Measurements from ENCODE around the gene KIAA1755. TPM values are rescaled to one million over a fixed set of nuclear protein-coding genes. Genes with fewer than 3 reads are reported as not detected.

Gene KIAA1755
- polyA plus RNA-seq, 1 experiment: 2.9 TPM

DNA sequence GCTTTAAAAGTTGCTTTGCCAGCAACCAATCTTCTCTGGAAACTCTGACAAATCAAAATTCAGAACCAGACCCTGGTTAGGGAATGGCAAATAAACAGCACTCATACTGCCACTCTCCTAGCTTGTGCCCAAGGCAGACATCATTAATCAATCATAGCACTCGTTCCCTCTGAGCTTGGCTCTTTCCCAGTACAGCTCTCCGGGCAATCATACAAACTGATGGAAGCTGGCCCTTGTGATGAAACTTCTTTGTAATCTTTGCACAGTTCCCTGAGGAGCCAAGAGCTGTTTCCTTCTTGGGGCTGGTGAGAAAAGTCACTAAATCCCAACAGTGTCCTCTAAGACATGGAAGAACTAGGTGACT, 34.7 kb downstream of the KIAA1755 start:
- H3K9me3 ChIP-seq (ENCODE audit: control insufficient read depth, insufficient read depth, low read length): peaks cover 7% of the 10 kb centered on the region; the same call in 1 of the 2 replicates
- ChIA-PET CTCF (interaction anchor here (0.8 to 11.5 kb wide), 7 partner anchors 94 to 661 kb away, joined by 3 to 459 read pairs (median 10); no protein-coding TSS in a partner anchor), POLR2A (interaction anchor here (0.9 kb wide), 1 partner anchor 8 kb away, joined by 3 read pairs; no protein-coding TSS in a partner anchor)
- H3K27me3 ChIP-seq (ENCODE audit: control insufficient read depth, insufficient read depth, low read length): no peaks in the 10 kb centered on the region
- no peak overlapping the region for H3K27ac ChIP-seq (ENCODE audit: low read depth, low read length)
- no peak overlapping the region for H3K4me3 ChIP-seq (ENCODE audit: low read depth, low read length)
- DNase-seq (ENCODE audit: low read depth, low spot score): no peak
- TF ChIP-seq CTCF (IDR thresholded peaks at IDR 0.05; ENCODE audit: low read depth, low read length): no peak

GRCh38 chr20:38225240-38225899, 35.2 kb downstream of the KIAA1755 start:
- no peak overlapping the region for H3K4me3 ChIP-seq (ENCODE audit: low read depth, low read length)
- no peaks in the 10 kb centered on the region for H3K27me3 ChIP-seq (ENCODE audit: control insufficient read depth, insufficient read depth, low read length)
- POLR2A ChIA-PET: interaction anchor here (0.9 kb wide), 1 partner anchor 8 kb away, joined by 3 read pairs; no protein-coding TSS in a partner anchor
- CTCF ChIA-PET: interaction anchor here (0.8 to 11.5 kb wide), 6 partner anchors 94 to 660 kb away, joined by 3 to 459 read pairs (median 10); no protein-coding TSS in a partner anchor
- DNase-seq (ENCODE audit: low read depth, low spot score): no peak
- no peak overlapping the region for H3K27ac ChIP-seq (ENCODE audit: low read depth, low read length)
- TF ChIP-seq CTCF (IDR thresholded peaks at IDR 0.05; ENCODE audit: low read depth, low read length): no peak
- peaks cover 7% of the 10 kb centered on the region; the same call in 1 of the 2 replicates for H3K9me3 ChIP-seq (ENCODE audit: control insufficient read depth, insufficient read depth, low read length)

GRCh38 chr20:38224531-38224930, 36.0 kb downstream of the KIAA1755 start:
- CTCF ChIA-PET: interaction anchor here (0.8 to 11.5 kb wide), 11 partner anchors 14 to 660 kb away, joined by 3 to 459 read pairs (median 3); no protein-coding TSS in a partner anchor
- Histone ChIP-seq H3K27ac (ENCODE audit: low read depth, low read length) (no peak overlapping the region), H3K4me3 (ENCODE audit: low read depth, low read length) (no peak overlapping the region), H3K9me3 (ENCODE audit: control insufficient read depth, insufficient read depth, low read length) (peaks cover 7% of the 10 kb centered on the region; the same call in 1 of the 2 replicates), H3K27me3 (ENCODE audit: control insufficient read depth, insufficient read depth, low read length) (no peaks in the 10 kb centered on the region)
- DNase-seq (ENCODE audit: low read depth, low spot score): no peak
- POLR2A ChIA-PET: no interaction called here
- TF ChIP-seq CTCF (IDR thresholded peaks at IDR 0.05; ENCODE audit: low read depth, low read length): no peak

GRCh38 chr20:38223743-38224100, 36.8 kb downstream of the KIAA1755 start:
- Histone ChIP-seq H3K27me3 (ENCODE audit: control insufficient read depth, insufficient read depth, low read length) (no peaks in the 10 kb centered on the region), H3K4me3 (ENCODE audit: low read depth, low read length) (no peak overlapping the region), H3K27ac (ENCODE audit: low read depth, low read length) (no peak overlapping the region), H3K9me3 (ENCODE audit: control insufficient read depth, insufficient read depth, low read length) (peaks cover 7% of the 10 kb centered on the region; the same call in 1 of the 2 replicates)
- no peak for DNase-seq (ENCODE audit: low read depth, low spot score)
- ChIA-PET POLR2A (no interaction called here), CTCF (interaction anchor here (0.7 to 11.5 kb wide), 13 partner anchors 7 to 326 kb away, joined by 3 to 459 read pairs (median 4); no protein-coding TSS in a partner anchor)
- TF ChIP-seq CTCF (IDR thresholded peaks at IDR 0.05; ENCODE audit: low read depth, low read length): no peak
